ENCODE results near the gene BRINP3.

Gene BRINP3

GRCh38 chr1:190453550-190453949 is 24.1 kb downstream of the BRINP3 start:
- H3K27ac ChIP-seq: no peak overlapping the region; the same call in 1 of the 2 replicates
- TF ChIP-seq ZFX (IDR thresholded peaks at IDR 0.05) (no peak), CTCF (conservative IDR thresholded peaks at IDR 0.05) (peak; percentile 38)

GRCh38 chr1:190452272-190452848 is 25.3 kb downstream of the BRINP3 start:
- TF ChIP-seq CTCF (conservative IDR thresholded peaks at IDR 0.05): no peak
- peak overlapping the region; percentile 73 for H3K27ac ChIP-seq

- no peak for TF ChIP-seq CTCF (conservative IDR thresholded peaks at IDR 0.05)
- TF ChIP-seq ZFX (IDR thresholded peaks at IDR 0.05): no peak
- H3K27ac ChIP-seq: no peak overlapping the region
Observed at GRCh38 chr1:190444464-190444863, 33.2 kb downstream of the BRINP3 start.

GRCh38 chr1:190439447-190439846 is 38.2 kb downstream of the BRINP3 start:
- H3K27ac ChIP-seq: no peak overlapping the region
- TF ChIP-seq ZFX (IDR thresholded peaks at IDR 0.05) (no peak), CTCF (conservative IDR thresholded peaks at IDR 0.05) (no peak)

GRCh38 chr1:190436615-190437014 is 41.0 kb downstream of the BRINP3 start:
- no peak overlapping the region for H3K27ac ChIP-seq
- no peak for TF ChIP-seq ZFX (IDR thresholded peaks at IDR 0.05)
- peak; percentile 73 for TF ChIP-seq CTCF (conservative IDR thresholded peaks at IDR 0.05)

- no peak overlapping the region for H3K27ac ChIP-seq
- TF ChIP-seq ZFX (IDR thresholded peaks at IDR 0.05) (no peak), CTCF (conservative IDR thresholded peaks at IDR 0.05) (no peak)
Observed at GRCh38 chr1:190429932-190430331, 47.7 kb downstream of the BRINP3 start.

- no peak overlapping the region for H3K27ac ChIP-seq
- TF ChIP-seq ZFX (IDR thresholded peaks at IDR 0.05) (no peak), CTCF (conservative IDR thresholded peaks at IDR 0.05) (no peak)
Observed at GRCh38 chr1:190429141-190429540, 48.5 kb downstream of the BRINP3 start.

Measured in C4-2B (cell line).